GM19455 (cell line): ENCODE results near the gene GPR180.
"Not testable (repeated sequence)": the region's sequence is repeated elsewhere in the genome, so short reads cannot be mapped to it uniquely, and the experiment has no call there.

ENCODE experiments used
- ATAC-seq: cut with Tn5 transposase; IDR thresholded peaks from one replicate; pipeline ENCODE4 v1.9.1; 2021; ENCODE audit not compliant: unreplicated experiment

Gene GPR180

GRCh38 chr13:94595950-94596574, 5.6 kb upstream of the GPR180 start, which contains the start of gene TGDS:
TSS of gene TGDS (minus strand) at chr13:94596152. CDS start at chr13:94596136, 16 bp downstream.
- peak; percentile 98 for ATAC-seq

DNA sequence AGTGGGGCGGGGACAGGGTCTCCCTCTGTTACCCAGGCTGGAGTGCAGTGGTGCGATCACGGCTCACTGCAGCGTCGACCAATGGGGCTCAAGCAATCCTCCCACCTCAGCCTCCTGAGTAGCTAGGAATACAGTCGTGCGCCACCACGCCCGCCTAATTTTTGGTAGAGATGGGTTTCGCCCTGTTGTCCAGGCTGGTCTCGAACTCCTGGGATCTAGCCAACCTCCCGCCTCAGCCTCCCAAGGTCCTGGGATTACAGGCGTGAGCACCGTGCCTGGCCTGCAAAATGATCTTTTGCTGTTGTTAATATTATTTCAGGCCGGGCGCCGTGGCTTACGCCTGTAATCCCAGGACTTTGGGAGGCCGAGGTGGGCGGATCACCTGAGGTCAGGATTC, 5.1 kb upstream of the GPR180 start:
- no peak for ATAC-seq

DNA sequence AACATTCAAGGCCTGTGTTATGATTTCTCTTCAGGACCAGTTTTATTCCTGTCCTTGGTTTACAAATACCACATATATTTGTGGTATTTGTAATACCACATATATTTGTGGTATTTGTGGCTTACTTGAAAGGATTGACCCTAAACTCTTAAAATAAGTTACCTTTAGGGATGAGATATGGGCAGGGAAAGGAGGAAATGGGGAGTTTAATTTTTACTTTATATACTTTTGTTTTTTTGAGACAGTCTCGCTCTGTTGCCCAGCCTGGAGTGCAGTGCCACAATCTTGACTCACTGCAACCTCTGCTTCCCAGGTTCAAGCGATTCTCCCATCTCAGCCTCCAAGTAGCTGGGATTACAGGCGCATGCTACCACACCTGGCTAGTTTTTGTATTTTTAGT, 3.4 kb upstream of the GPR180 start:
- ATAC-seq = no peak

GRCh38 chr13:94599877-94600276, 1.8 kb upstream of the GPR180 start:
- ATAC-seq = no peak

- no peak for ATAC-seq
Measured at GRCh38 chr13:94602467-94602866, 810 bp downstream of the GPR180 start.

- no peak for ATAC-seq
Measured at GRCh38 chr13:94607056-94607455, 5.4 kb downstream of the GPR180 start.

- no peak for ATAC-seq
Measured at GRCh38 chr13:94607939-94608338, 6.3 kb downstream of the GPR180 start.

GRCh38 chr13:94608586-94608985, 6.9 kb downstream of the GPR180 start:
- no peak for ATAC-seq

- no peak for ATAC-seq
Measured at GRCh38 chr13:94609196-94609595, 7.5 kb downstream of the GPR180 start.

GRCh38 chr13:94610475-94610874, 8.8 kb downstream of the GPR180 start:
- no peak for ATAC-seq

DNA sequence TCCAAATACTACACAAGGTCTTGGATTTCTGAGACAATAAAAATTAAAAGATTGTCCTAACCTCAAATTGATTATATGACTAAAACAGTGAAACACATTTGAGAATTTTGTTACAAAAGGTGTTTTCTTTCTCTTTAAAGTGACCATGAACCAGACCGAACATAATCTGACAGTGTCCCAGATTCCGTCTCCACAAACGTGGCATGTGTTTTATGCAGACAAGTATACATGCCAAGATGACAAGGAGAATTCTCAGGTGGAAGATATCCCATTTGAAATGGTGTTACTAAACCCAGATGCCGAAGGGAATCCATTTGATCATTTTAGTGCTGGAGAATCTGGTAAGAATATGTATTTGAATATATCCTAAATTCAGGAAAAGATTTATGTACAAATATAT, 10.4 kb downstream of the GPR180 start:
- no peak for ATAC-seq

- ATAC-seq = no peak
Measured at GRCh38 chr13:94613051-94613450, 11.4 kb downstream of the GPR180 start.

DNA sequence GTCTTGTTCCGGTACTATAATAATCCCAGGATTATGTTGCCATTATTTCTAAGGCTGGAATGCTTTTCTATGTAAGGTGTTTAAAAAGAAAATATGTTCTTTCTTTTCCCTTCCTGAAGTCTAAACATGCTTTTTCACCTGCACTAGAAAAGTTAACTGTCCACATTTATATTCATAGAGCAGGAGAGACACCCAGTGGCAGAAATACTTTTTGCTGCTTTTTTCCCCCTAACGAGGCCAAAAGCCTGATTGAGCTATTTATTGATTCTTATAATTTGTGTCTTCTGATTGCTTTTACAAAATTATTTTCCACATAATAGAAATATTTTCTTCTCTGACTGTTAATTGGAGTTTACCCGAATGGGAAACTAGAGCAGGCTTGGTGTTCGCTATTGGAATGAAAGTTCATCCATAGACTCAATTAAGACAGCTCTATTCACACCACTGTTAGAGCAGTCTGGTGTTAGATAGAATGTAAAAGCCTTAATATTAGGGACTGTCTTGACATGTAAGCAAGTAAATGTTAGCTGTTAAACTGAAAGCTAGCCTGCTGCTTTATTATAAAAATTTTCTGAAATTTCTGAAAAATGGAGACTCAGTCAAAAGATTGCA, 15.8 kb downstream of the GPR180 start:
- no peak for ATAC-seq

- ATAC-seq = peak; percentile 65
Measured at GRCh38 chr13:94620286-94620896, 18.7 kb downstream of the GPR180 start.

DNA sequence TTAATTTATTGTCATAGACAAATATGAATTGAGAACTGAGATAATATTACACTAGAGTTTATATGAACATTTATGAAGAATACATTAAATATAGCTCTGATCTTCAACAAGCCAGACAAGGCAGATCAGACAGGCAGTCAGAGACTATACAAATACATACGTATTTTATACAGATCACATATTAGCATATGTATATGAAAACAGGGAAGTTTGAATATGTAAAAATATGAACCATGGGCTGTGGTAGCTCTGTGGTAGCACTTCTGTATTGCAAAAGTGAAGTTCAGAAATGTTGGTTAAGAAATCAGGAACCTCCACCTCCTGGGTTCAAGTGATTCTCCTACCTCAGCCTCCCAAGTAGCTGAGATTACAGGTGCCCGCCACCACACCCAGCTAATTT, 20.7 kb downstream of the GPR180 start:
- no peak for ATAC-seq

GRCh38 chr13:94623316-94623715, 21.7 kb downstream of the GPR180 start:
- ATAC-seq = no peak

DNA sequence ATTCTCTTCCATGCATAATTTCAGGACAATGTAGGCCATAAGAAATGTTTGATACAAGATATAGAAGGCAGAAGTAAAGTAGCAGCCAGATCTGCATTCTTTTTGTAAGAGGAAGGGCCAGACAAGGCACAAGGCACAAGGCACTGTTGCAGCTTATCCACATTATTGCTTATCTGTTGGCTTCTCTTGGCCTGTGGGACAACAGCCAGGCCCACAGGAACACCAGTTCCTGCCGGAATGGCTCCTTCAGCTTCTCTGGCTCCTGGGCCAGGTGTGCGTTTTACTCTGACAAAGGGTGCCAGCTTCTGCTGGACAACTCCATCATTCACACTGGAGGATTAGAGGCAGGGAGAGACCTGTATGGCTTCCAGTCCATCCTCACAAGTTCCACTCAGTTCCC, 29.2 kb downstream of the GPR180 start:
- ATAC-seq = no peak

- no peak for ATAC-seq
Measured at GRCh38 chr13:94632226-94632980, 30.7 kb downstream of the GPR180 start.

GRCh38 chr13:94636096-94636495, 34.4 kb downstream of the GPR180 start:
- ATAC-seq = not testable (repeated sequence)

DNA sequence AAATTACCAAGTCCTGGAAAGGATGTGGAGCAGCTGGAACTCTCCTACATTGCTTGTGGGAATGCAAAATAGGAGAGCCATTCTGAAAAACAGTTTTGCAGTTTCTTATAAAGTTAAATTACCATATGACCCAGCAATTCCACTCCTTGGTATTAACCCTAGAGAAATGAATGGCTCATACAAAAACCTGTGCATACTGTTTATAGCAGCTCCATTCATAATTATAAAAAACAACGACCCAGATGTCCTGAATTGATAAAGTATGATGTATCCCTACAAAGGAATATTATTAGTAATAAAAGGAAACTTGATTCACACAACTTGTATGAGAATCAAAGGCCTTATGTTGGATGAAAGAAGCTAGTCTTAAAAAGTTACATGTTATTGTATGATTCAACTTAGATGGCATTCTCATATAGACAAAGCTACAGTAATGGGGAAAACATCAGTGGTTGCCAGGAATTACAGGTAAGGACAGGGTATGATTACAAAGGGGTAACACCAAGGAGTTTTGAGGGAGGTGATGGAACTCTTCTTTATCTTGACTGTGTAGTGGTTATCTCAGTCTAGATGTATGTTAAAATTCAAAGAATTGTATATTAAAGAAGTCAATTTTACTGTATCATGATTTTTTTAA, 35.4 kb downstream of the GPR180 start:
- ATAC-seq = no peak

DNA sequence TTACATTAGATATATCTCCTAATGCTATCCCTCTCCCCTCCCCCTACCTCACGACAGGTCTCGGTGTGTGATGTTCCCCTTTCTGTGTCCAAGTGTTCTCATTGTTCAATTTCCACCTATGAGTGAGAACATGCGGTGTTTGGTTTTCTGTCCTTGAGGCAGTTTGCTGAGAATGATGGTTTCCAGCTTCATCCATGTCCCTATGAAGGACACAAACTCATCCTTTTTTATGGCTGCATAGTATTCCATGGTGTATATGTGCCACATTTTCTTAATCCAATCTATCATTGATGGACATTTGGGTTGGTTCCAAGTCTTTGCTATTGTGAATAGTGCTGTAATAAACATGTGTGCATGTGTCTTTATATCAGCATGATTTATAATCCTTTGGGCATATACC, 36.0 kb downstream of the GPR180 start:
- not testable (repeated sequence) for ATAC-seq
